Measurements from ENCODE around the gene DYNC1LI1.

The DYNC1LI1 gene

GRCh38 chr3:32570421-32571191 is at the start of gene DYNC1LI1:
TSS of gene DYNC1LI1 (minus strand) at chr3:32570858. CDS start at chr3:32570770, 88 bp downstream.
- Histone ChIP-seq H3K36me3 (replicated peaks) (peaks cover 8% of the 10 kb centered on the region), H3K9me3 (no peaks in the 10 kb centered on the region), H3K4me3 (peak within 1 kb of the TSS; percentile 90), H3K4me1 (peaks cover 16% of the 10 kb centered on the region), H3K27me3 (ENCODE audit: low read depth) (no peaks in the 10 kb centered on the region)
- DNase-seq (ENCODE audit: low spot score in 2 of 2), result peak; percentile 88 to 97
- in situ Hi-C loops (cut with MboI; ENCODE audit: low sequenced_read_pairs), result no loop called here

DNA sequence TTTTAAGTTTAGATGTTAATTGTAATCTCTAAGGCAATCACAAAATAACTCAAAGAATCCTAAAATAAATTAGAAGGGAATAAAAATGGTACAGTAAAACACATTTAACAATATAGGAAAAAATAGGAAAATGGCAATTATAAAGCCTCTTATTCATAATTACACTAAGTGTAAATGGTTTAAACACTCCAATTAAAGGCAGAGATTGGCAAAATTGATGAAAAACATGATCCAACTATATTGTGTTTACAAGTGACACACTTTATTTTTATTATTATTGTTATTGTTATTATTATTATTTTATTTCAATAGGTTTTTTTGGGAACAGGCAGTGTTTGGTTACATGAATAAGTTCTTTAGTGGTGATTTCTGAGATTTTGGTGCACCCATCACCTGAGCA is 48.7 kb upstream of the DYNC1LI1 start:
- no peaks in the 10 kb centered on the region for H3K4me1 ChIP-seq
- in situ Hi-C loops (cut with MboI; ENCODE audit: low sequenced_read_pairs), result no loop called here
- no peak for DNase-seq (ENCODE audit: low spot score in 2 of 2)
- H3K27me3 ChIP-seq (ENCODE audit: low read depth), result peaks cover 5% of the 10 kb centered on the region; the same call in 1 of the 2 replicates
- no peak overlapping the region for H3K4me3 ChIP-seq
- H3K9me3 ChIP-seq, result no peaks in the 10 kb centered on the region
- H3K36me3 ChIP-seq (replicated peaks), result no peaks in the 10 kb centered on the region

DNA sequence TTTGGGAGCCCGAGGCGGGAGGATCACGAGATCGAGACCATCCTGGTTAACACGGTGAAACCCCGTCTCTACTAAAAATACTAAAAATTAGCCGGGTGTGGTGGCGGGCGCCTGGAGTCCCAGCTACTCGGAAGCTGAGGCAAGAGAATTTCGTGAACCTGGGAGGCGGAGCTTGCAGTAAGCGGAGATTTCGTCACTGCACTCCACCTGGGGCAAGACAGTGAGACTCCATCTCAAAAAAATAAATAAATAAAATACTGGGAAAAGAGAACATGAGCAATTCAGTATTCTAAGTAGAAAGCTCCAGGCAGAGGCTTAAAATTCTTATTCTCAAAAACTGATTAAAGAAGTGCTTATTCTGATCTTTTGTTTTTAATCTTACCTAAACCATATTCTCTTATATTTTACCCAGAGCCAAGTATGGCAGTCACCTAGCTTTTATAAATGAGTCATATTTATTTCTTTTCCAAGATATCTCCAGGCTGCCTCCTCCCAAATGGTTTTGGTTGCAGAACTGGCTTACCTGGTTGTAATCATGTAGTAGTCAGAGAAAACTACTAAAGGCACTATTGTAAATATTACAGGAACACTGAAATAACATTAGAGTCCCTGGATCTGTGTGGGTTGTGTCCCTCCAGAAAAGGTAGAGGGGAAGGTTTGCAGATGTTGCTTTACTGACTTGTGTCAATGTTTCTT is 45.8 kb upstream of the DYNC1LI1 start:
- no peaks in the 10 kb centered on the region; the same call in 1 of the 2 replicates for H3K27me3 ChIP-seq (ENCODE audit: low read depth)
- DNase-seq (ENCODE audit: low spot score in 2 of 2), result no peak
- in situ Hi-C loops (cut with MboI; ENCODE audit: low sequenced_read_pairs), result no loop called here

GRCh38 chr3:32614956-32615355 is 44.3 kb upstream of the DYNC1LI1 start:
- in situ Hi-C loops (cut with MboI; ENCODE audit: low sequenced_read_pairs), result no loop called here
- Histone ChIP-seq H3K4me1 (no peaks in the 10 kb centered on the region), H3K9me3 (no peaks in the 10 kb centered on the region), H3K4me3 (no peak overlapping the region), H3K27me3 (ENCODE audit: low read depth) (no peaks in the 10 kb centered on the region; the same call in 1 of the 2 replicates), H3K36me3 (replicated peaks) (no peaks in the 10 kb centered on the region)
- no peak for DNase-seq (ENCODE audit: low spot score in 2 of 2)

More for the DNA sequence above, 45.8 kb upstream of the DYNC1LI1 start:
- H3K9me3 ChIP-seq, result no peaks in the 10 kb centered on the region
- no peaks in the 10 kb centered on the region for H3K4me1 ChIP-seq
- no peaks in the 10 kb centered on the region for H3K36me3 ChIP-seq (replicated peaks)
- no peak overlapping the region for H3K4me3 ChIP-seq

DNA sequence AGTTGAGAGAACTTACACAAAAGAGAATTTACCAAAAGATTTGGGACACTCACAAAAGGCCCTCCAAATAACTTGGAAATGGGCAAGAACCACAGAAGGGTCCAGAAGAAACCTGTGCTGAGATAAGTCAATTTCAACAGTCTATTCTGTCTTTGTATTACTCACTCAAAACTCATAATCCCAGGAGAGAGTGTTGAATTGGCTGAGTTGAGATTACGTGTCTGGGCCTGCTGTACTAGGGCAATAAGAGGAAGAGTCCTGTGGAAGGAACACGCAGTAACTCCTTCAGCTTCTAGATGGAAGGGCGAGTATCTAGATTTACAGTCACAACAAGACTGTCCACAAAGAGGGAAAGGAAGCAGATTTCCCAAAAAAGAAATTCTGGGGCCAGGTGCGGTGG is 42.5 kb upstream of the DYNC1LI1 start:
- H3K4me3 ChIP-seq, result no peak overlapping the region
- no peaks in the 10 kb centered on the region for H3K9me3 ChIP-seq
- H3K36me3 ChIP-seq (replicated peaks), result no peaks in the 10 kb centered on the region
- H3K4me1 ChIP-seq, result peaks cover 2% of the 10 kb centered on the region; the same call in 1 of the 2 replicates
- in situ Hi-C loops (cut with MboI; ENCODE audit: low sequenced_read_pairs), result no loop called here
- H3K27me3 ChIP-seq (ENCODE audit: low read depth), result no peaks in the 10 kb centered on the region; the same call in 1 of the 2 replicates
- DNase-seq (ENCODE audit: low spot score in 2 of 2), result no peak

GRCh38 chr3:32612547-32612946 is 41.9 kb upstream of the DYNC1LI1 start:
- Histone ChIP-seq H3K36me3 (replicated peaks) (no peaks in the 10 kb centered on the region), H3K4me3 (no peak overlapping the region), H3K9me3 (no peaks in the 10 kb centered on the region), H3K4me1 (peaks cover 2% of the 10 kb centered on the region; the same call in 1 of the 2 replicates), H3K27me3 (ENCODE audit: low read depth) (no peaks in the 10 kb centered on the region; the same call in 1 of the 2 replicates)
- no peak for DNase-seq (ENCODE audit: low spot score in 2 of 2)
- in situ Hi-C loops (cut with MboI; ENCODE audit: low sequenced_read_pairs), result no loop called here

- no peaks in the 10 kb centered on the region for H3K9me3 ChIP-seq
- H3K4me3 ChIP-seq, result no peak overlapping the region
- peaks cover 2% of the 10 kb centered on the region; the same call in 1 of the 2 replicates for H3K4me1 ChIP-seq
- in situ Hi-C loops (cut with MboI; ENCODE audit: low sequenced_read_pairs), result no loop called here
- H3K36me3 ChIP-seq (replicated peaks), result no peaks in the 10 kb centered on the region
- H3K27me3 ChIP-seq (ENCODE audit: low read depth), result no peaks in the 10 kb centered on the region
- no peak for DNase-seq (ENCODE audit: low spot score in 2 of 2)
Measured at GRCh38 chr3:32607522-32607921, 36.9 kb upstream of the DYNC1LI1 start.

GRCh38 chr3:32606960-32607359 is 36.3 kb upstream of the DYNC1LI1 start:
- H3K4me1 ChIP-seq, result peaks cover 2% of the 10 kb centered on the region; the same call in 1 of the 2 replicates
- in situ Hi-C loops (cut with MboI; ENCODE audit: low sequenced_read_pairs), result no loop called here
- no peaks in the 10 kb centered on the region for H3K9me3 ChIP-seq
- no peak overlapping the region for H3K4me3 ChIP-seq
- DNase-seq (ENCODE audit: low spot score in 2 of 2), result no peak
- H3K36me3 ChIP-seq (replicated peaks), result no peaks in the 10 kb centered on the region
- no peaks in the 10 kb centered on the region for H3K27me3 ChIP-seq (ENCODE audit: low read depth)

DNA sequence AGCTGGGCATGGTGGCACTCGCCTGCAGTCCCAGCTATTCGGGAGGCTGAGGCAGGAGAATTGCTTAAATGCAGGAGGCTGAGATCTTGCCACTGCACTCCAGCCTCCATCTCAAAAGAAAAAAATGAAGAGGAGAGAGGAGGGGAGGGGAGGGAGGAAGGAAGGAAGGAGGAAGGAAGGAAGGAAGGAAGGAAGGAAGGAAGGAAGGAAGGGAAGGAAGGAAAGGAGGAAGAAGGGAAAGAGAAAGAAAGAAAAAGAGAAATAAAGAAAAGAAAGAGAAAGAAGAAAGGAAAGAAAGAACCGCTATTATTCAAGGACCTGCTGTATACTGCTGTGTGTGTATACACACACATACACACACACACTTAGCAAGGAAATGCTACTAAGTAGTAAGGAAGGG is 35.6 kb upstream of the DYNC1LI1 start:
- peaks cover 2% of the 10 kb centered on the region; the same call in 1 of the 2 replicates for H3K4me1 ChIP-seq
- H3K9me3 ChIP-seq, result no peaks in the 10 kb centered on the region
- no peaks in the 10 kb centered on the region for H3K36me3 ChIP-seq (replicated peaks)
- DNase-seq (ENCODE audit: low spot score in 2 of 2), result no peak
- no peaks in the 10 kb centered on the region for H3K27me3 ChIP-seq (ENCODE audit: low read depth)
- no peak overlapping the region for H3K4me3 ChIP-seq
- in situ Hi-C loops (cut with MboI; ENCODE audit: low sequenced_read_pairs), result no loop called here

GRCh38 chr3:32603064-32603463 is 32.4 kb upstream of the DYNC1LI1 start:
- DNase-seq (ENCODE audit: low spot score in 2 of 2), result no peak
- Histone ChIP-seq H3K9me3 (no peaks in the 10 kb centered on the region), H3K4me3 (no peak overlapping the region), H3K27me3 (ENCODE audit: low read depth) (no peaks in the 10 kb centered on the region), H3K4me1 (no peaks in the 10 kb centered on the region), H3K36me3 (replicated peaks) (no peaks in the 10 kb centered on the region)
- in situ Hi-C loops (cut with MboI; ENCODE audit: low sequenced_read_pairs), result no loop called here

GRCh38 chr3:32602206-32602605 is 31.5 kb upstream of the DYNC1LI1 start:
- in situ Hi-C loops (cut with MboI; ENCODE audit: low sequenced_read_pairs), result no loop called here
- Histone ChIP-seq H3K9me3 (no peaks in the 10 kb centered on the region), H3K36me3 (replicated peaks) (no peaks in the 10 kb centered on the region), H3K4me1 (no peaks in the 10 kb centered on the region), H3K27me3 (ENCODE audit: low read depth) (no peaks in the 10 kb centered on the region), H3K4me3 (no peak overlapping the region)
- no peak for DNase-seq (ENCODE audit: low spot score in 2 of 2)

DNA sequence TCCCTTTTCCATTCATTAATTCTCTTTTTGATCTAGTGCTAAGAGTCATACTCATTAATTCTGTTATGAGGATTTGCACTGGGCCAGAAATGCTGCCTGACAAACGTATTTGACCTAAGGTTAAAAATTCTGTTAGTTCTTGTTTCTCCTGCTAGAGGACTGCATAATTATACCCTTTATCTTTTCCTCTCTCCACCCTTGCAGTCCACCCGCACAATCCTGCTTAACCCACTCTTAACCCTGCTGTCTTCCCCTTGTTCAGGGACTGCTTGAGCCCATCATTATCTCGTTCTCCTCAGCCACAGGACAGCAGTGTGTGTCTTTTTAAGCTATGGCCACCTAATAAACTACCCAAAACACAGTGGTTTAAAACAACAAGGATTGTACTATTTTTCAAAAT is 31.1 kb upstream of the DYNC1LI1 start:
- Histone ChIP-seq H3K9me3 (no peaks in the 10 kb centered on the region), H3K27me3 (ENCODE audit: low read depth) (no peaks in the 10 kb centered on the region), H3K4me3 (no peak overlapping the region), H3K36me3 (replicated peaks) (no peaks in the 10 kb centered on the region), H3K4me1 (no peaks in the 10 kb centered on the region)
- in situ Hi-C loops (cut with MboI; ENCODE audit: low sequenced_read_pairs), result no loop called here
- no peak for DNase-seq (ENCODE audit: low spot score in 2 of 2)

DNA sequence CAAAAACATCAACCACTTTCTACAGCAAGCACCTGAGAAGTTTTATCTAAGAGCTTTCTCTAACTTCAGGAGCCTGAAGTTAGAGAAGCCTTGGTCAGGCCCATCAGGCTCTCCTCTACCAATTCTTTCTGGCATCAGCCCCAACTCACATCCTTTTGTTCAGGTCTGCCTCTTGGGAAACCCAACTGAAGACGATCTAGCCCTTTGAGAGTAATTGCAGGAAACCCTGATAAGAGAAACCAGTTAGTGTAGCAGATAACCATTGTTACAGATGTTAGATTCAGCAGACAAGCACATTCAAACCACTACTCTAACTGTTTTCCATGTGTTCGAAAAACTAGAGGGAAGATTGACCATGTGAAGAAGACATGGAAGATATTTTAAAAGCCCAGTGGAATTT is 27.0 kb upstream of the DYNC1LI1 start:
- in situ Hi-C loops (cut with MboI; ENCODE audit: low sequenced_read_pairs), result no loop called here

GRCh38 chr3:32596909-32597369 is 26.3 kb upstream of the DYNC1LI1 start:
- Histone ChIP-seq H3K27me3 (ENCODE audit: low read depth) (no peaks in the 10 kb centered on the region), H3K36me3 (replicated peaks) (no peaks in the 10 kb centered on the region), H3K9me3 (no peaks in the 10 kb centered on the region), H3K4me1 (peaks cover 4% of the 10 kb centered on the region; the same call in 1 of the 2 replicates), H3K4me3 (no peak overlapping the region)
- no peak for DNase-seq (ENCODE audit: low spot score in 2 of 2)
- in situ Hi-C loops (cut with MboI; ENCODE audit: low sequenced_read_pairs), result no loop called here

More for the DNA sequence above, 27.0 kb upstream of the DYNC1LI1 start:
- DNase-seq (ENCODE audit: low spot score in 2 of 2), result no peak
- H3K4me1 ChIP-seq, result 0 out of 2 replicates have a peak, but pooled peaks cover 3% of the 10 kb centered on the region
- no peaks in the 10 kb centered on the region for H3K27me3 ChIP-seq (ENCODE audit: low read depth)
- H3K36me3 ChIP-seq (replicated peaks), result no peaks in the 10 kb centered on the region
- H3K9me3 ChIP-seq, result no peaks in the 10 kb centered on the region
- H3K4me3 ChIP-seq, result no peak overlapping the region

Measured in HAP-1 (cell line).